Femur (tissue), 1 donor: Measurements from ENCODE around the gene CRYBA2.

Source experiments
- DNase-seq: peaks from one replicate; pipeline ENCODE4 v3.0.0-alpha.2; 2017

CRYBA2 gene

GRCh38 chr2:218993345-218994315, at the start of gene CRYBA2:
Gene CRYBA2 (minus strand): TSS chr2:218993422. CDS start chr2:218993176, 246 bp downstream.
- no peak for DNase-seq

- no peak for DNase-seq
These were observed 49.5 kb upstream of the CRYBA2 start for GRCh38 chr2:219042750-219043149.

GRCh38 chr2:219042157-219042556, 48.9 kb upstream of the CRYBA2 start:
- DNase-seq, result no peak

- no peak for DNase-seq
These were observed 48.0 kb upstream of the CRYBA2 start, which contains the start of gene CFAP65 for GRCh38 chr2:219041252-219041651. Gene CFAP65 (minus strand): TSS chr2:219041516. CDS start chr2:219039048, 2,468 bp downstream.

- DNase-seq, result no peak
These were observed 45.4 kb upstream of the CRYBA2 start for GRCh38 chr2:219038600-219038999.

GRCh38 chr2:219037783-219038499, 44.7 kb upstream of the CRYBA2 start:
- no peak for DNase-seq

- DNase-seq, result no peak
These were observed 42.7 kb upstream of the CRYBA2 start for GRCh38 chr2:219035942-219036341.

GRCh38 chr2:219034823-219035222, 41.6 kb upstream of the CRYBA2 start:
- no peak for DNase-seq

GRCh38 chr2:219032051-219032745, 39.0 kb upstream of the CRYBA2 start:
- DNase-seq, result no peak

- no peak for DNase-seq
These were observed 38.0 kb upstream of the CRYBA2 start for GRCh38 chr2:219031005-219031738.

- DNase-seq, result no peak
These were observed 37.1 kb upstream of the CRYBA2 start for GRCh38 chr2:219030177-219030940.

- peak; percentile 83 for DNase-seq
These were observed 36.6 kb upstream of the CRYBA2 start for GRCh38 chr2:219029829-219030165.

GRCh38 chr2:219028996-219029828, 36.0 kb upstream of the CRYBA2 start:
- DNase-seq, result no peak

GRCh38 chr2:219028141-219028540, 34.9 kb upstream of the CRYBA2 start:
- DNase-seq, result no peak

GRCh38 chr2:219027511-219028055, 34.4 kb upstream of the CRYBA2 start:
- no peak for DNase-seq

GRCh38 chr2:219026946-219027345, 33.7 kb upstream of the CRYBA2 start:
- no peak for DNase-seq

- DNase-seq, result no peak
These were observed 32.7 kb upstream of the CRYBA2 start for GRCh38 chr2:219025637-219026585.

GRCh38 chr2:219024059-219024458, 30.8 kb upstream of the CRYBA2 start:
- no peak for DNase-seq

- no peak for DNase-seq
These were observed 29.9 kb upstream of the CRYBA2 start for GRCh38 chr2:219023045-219023605.
